Activated CD8-positive, alpha-beta T cell treated with anti-CD3 and anti-CD28 coated beads, Interleukin-2, amount 10 ng/mL, durations not matched to agents 7 days and 5 days (primary cell): ENCODE measurements around the gene PLEKHO2. TPM values are rescaled to one million over a fixed set of nuclear protein-coding genes. Genes with fewer than 3 reads are reported as not detected.
A peak's percentile ranks its signal among the peaks of the same experiment; 100 is the strongest.
"Not testable (repeated sequence)": the region's sequence is repeated elsewhere in the genome, so short reads cannot be mapped to it uniquely, and the experiment has no call there.

Experiments used
- ATAC-seq: fragments of 150-1000 bp; cut with Tn5 transposase; one replicate; pipeline ENCODE4 v1.10.0; 2021; ENCODE audit warnings: moderate library complexity
- CTCF ChIA-PET: fragments of 350-600 bp; sonication (Branson Sonifier 250); formaldehyde crosslinking; loops from one replicate; lab custom pipeline; 2021; ENCODE audit warnings: antibody characterized with exemption; lab: Charles Lee
- POLR2A ChIA-PET: fragments of 350-600 bp; sonication (Branson Sonifier 250); formaldehyde crosslinking; loops from one replicate; lab custom pipeline; 2021; ENCODE audit warnings: antibody characterized with exemption; lab: Charles Lee
- DNase-seq: peaks from one replicate; pipeline ENCODE4 v3.0.0-alpha.2; 2020
- H3K27ac Mint-ChIP-seq: one replicate; pipeline ENCODE4 v1.8.0; 2021; ENCODE audit warnings: mild to moderate bottlenecking, mixed read lengths
- H3K27me3 Mint-ChIP-seq: one replicate; pipeline ENCODE4 v1.8.0; 2021; ENCODE audit warnings: low read depth, mixed read lengths
- H3K36me3 Mint-ChIP-seq: one replicate; pipeline ENCODE4 v1.8.0; 2021; ENCODE audit warnings: low read depth, mixed read lengths
- H3K4me1 Mint-ChIP-seq: one replicate; pipeline ENCODE4 v1.8.0; 2021; ENCODE audit warnings: low read depth, mixed read lengths
- H3K4me3 Mint-ChIP-seq: one replicate; pipeline ENCODE4 v1.8.0; 2021; ENCODE audit warnings: mild to moderate bottlenecking, mixed read lengths
- H3K9me3 Mint-ChIP-seq: one replicate; pipeline ENCODE4 v1.8.0; 2022; ENCODE audit warnings: mixed read lengths; ENCODE audit not compliant: insufficient read depth
- total RNA-seq, 2 experiments: library from RNA; stranded (reverse); gene quantifications; one replicate each; pipeline ENCODE4 v1.2.3, GENCODE V29; 2021

Gene PLEKHO2
- total RNA-seq, 2 experiments from 2014 or later, result 25.8 to 26.4 TPM

DNA sequence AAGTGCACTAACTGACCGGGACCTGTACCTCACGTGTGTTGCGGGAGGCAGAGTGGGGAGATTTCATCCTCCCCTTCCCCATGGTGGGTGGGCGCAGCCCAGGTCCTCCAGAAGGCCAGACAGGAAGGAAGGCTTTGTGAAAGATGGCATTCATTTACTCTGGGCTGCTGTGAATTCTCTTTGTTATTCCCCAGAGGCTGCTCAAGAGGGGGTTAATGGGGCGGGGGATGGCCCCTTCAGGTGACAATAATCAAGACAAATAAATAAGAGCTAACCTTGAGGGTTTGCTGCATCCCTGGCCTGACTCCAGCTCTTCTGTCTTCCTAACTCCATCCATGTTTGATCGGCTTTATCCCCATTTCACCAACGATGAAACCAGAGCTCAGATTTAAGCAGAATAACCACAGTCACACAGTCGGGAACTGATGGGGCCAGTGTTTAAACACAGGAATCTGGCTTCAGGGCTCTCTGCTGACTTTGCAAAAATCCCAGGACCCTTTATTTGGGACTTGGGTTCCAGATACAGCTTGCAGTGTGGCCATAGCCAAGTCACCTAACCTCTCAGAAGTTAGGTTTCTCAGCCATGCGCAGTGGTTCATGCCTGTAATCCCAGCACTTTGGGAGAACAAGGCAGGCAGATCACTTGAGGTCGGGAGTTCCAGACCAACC is 32.8 kb upstream of the PLEKHO2 start:
- peaks cover 6% of the 10 kb centered on the region for H3K27me3 Mint-ChIP-seq
- CTCF ChIA-PET, result interaction anchor here (0.6 to 3.9 kb wide), 32 partner anchors 7 to 306 kb away, joined by 3 to 55 read pairs (median 4); partner anchors contain the start of genes ANKDD1A and PIF1
- H3K36me3 Mint-ChIP-seq, result no peaks in the 10 kb centered on the region
- no peak overlapping the region for H3K27ac Mint-ChIP-seq
- POLR2A ChIA-PET, result interaction anchor here (1.4 kb wide), 1 partner anchor 91 kb away, joined by 3 read pairs; no protein-coding TSS in a partner anchor
- DNase-seq (no peak), ATAC-seq (no peak)
- H3K4me1 Mint-ChIP-seq, result no peaks in the 10 kb centered on the region
- no peaks in the 10 kb centered on the region for H3K9me3 Mint-ChIP-seq
- H3K4me3 Mint-ChIP-seq, result no peak overlapping the region

- peak; percentile 87 for ATAC-seq
- POLR2A ChIA-PET, result interaction anchor here (0.6 to 1.4 kb wide), 2 partner anchors 92 to 498 kb away, joined by 3 read pairs; no protein-coding TSS in a partner anchor
- H3K4me3 Mint-ChIP-seq, result no peak overlapping the region
Measured at GRCh38 chr15:64809649-64810496, 31.8 kb upstream of the PLEKHO2 start.

DNA sequence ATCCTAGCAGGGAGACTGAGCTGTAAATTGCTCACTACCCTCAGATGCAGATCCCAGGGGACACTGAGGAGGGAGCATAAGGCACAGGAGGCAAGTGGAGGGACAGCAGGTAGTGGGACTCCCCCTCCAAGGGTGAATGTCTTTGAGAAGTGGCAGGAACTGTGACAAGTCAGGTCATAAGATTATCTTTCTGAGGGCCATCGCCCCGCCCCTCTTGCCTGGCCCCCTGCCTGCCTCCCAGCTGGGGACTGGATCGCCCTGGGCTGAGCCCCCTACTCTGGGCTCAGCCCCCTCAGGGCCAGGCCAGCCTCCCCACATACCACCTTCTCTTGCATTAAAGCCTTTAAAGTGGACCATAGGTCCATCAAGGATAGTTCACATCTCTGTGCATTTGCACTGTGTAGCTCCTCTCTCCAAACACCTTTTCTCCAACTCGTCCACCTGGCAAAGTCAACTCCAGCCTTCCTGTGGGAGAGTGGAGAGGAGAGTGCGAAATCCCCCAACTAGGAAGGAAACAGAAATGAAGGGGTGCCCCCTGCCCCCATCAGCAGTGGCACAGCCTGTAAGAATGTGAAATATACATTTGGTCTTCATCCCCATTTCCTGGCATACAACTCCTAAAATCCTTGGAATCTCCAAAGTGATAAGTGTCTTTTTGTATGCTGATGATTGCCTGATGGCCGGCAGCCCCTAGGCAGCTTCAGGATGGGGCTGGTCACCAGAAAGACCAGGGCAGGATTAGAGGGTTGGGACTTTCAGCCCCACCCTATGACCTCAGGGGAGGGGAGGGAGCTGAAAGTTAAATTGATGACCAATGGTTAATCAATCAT is 31.0 kb upstream of the PLEKHO2 start:
- no peak overlapping the region for H3K27ac Mint-ChIP-seq
- ATAC-seq (no peak), DNase-seq (no peak)
- no peaks in the 10 kb centered on the region for H3K4me1 Mint-ChIP-seq
- no peaks in the 10 kb centered on the region for H3K9me3 Mint-ChIP-seq
- H3K36me3 Mint-ChIP-seq, result peaks cover 3% of the 10 kb centered on the region
- peaks cover 6% of the 10 kb centered on the region for H3K27me3 Mint-ChIP-seq
- ChIA-PET POLR2A (interaction anchor here (0.6 kb wide), 1 partner anchor 499 kb away, joined by 3 read pairs; no protein-coding TSS in a partner anchor), CTCF (interaction anchor here (0.7 to 3.9 kb wide), 26 partner anchors 9 to 951 kb away, joined by 3 to 55 read pairs (median 5); partner anchors contain the start of genes ANKDD1A, PIF1 and UBAP1L)
- no peak overlapping the region for H3K4me3 Mint-ChIP-seq

More at GRCh38 chr15:64809649-64810496, 31.8 kb upstream of the PLEKHO2 start:
- H3K9me3 Mint-ChIP-seq, result no peaks in the 10 kb centered on the region
- DNase-seq, result peak; percentile 82
- H3K36me3 Mint-ChIP-seq, result no peaks in the 10 kb centered on the region
- CTCF ChIA-PET, result interaction anchor here (0.6 to 3.9 kb wide), 40 partner anchors 8 to 307 kb away, joined by 3 to 55 read pairs (median 5); partner anchors contain the start of genes ANKDD1A, PIF1 and UBAP1L
- peaks cover 6% of the 10 kb centered on the region for H3K27me3 Mint-ChIP-seq
- H3K4me1 Mint-ChIP-seq, result no peaks in the 10 kb centered on the region
- no peak overlapping the region for H3K27ac Mint-ChIP-seq

- Mint-ChIP-seq H3K4me1 (no peaks in the 10 kb centered on the region), H3K9me3 (no peaks in the 10 kb centered on the region), H3K36me3 (peaks cover 12% of the 10 kb centered on the region), H3K27me3 (peaks cover 6% of the 10 kb centered on the region), H3K4me3 (no peak overlapping the region), H3K27ac (no peak overlapping the region)
- ATAC-seq, result no peak
- ChIA-PET CTCF (no interaction called here), POLR2A (no interaction called here)
- no peak for DNase-seq
Measured at GRCh38 chr15:64813075-64813474, 28.6 kb upstream of the PLEKHO2 start.

DNA sequence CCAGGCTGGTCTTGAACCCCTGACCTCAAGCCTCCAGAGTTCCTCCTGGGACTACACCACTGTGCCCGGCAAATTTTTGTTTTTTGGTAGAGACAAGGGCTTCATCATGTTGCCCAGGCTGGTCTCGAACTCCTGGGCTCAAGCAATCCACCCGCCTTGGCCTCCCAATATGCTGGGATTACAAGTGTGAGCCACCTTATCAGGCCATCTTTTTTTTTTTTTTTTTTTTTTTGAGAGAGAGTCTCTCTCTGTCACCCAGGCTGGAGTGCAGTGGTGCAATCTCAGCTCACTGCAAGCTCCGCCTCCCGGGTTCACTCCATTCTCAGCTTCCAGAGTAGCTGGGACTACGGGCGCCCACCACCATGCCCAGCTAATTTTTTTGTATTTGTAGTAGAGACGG is 27.4 kb upstream of the PLEKHO2 start:
- H3K36me3 Mint-ChIP-seq, result peaks cover 20% of the 10 kb centered on the region
- not testable (repeated sequence) for H3K4me3 Mint-ChIP-seq, H3K27me3 Mint-ChIP-seq, DNase-seq, H3K9me3 Mint-ChIP-seq, ATAC-seq, H3K27ac Mint-ChIP-seq, H3K4me1 Mint-ChIP-seq
- CTCF ChIA-PET, result interaction anchor here (1.4 kb wide), 1 partner anchor 80 kb away, joined by 3 read pairs; no protein-coding TSS in a partner anchor
- POLR2A ChIA-PET, result interaction anchor here (0.6 kb wide), 1 partner anchor 1367 kb away, joined by 3 read pairs; no protein-coding TSS in a partner anchor

GRCh38 chr15:64814965-64815364 is 26.8 kb upstream of the PLEKHO2 start:
- H3K36me3 Mint-ChIP-seq, result peaks cover 26% of the 10 kb centered on the region

GRCh38 chr15:64816452-64816851 is 25.3 kb upstream of the PLEKHO2 start:
- no peak overlapping the region for H3K27ac Mint-ChIP-seq
- H3K4me3 Mint-ChIP-seq, result no peak overlapping the region
- POLR2A ChIA-PET, result no interaction called here
- peaks cover 2% of the 10 kb centered on the region for H3K4me1 Mint-ChIP-seq
- DNase-seq (no peak), ATAC-seq (no peak)
- H3K9me3 Mint-ChIP-seq, result no peaks in the 10 kb centered on the region
- H3K36me3 Mint-ChIP-seq, result peaks cover 38% of the 10 kb centered on the region
- no peaks in the 10 kb centered on the region for H3K27me3 Mint-ChIP-seq
- CTCF ChIA-PET, result no interaction called here

More at GRCh38 chr15:64814965-64815364, 26.8 kb upstream of the PLEKHO2 start:
- H3K4me3 Mint-ChIP-seq, H3K27ac Mint-ChIP-seq, H3K4me1 Mint-ChIP-seq, ATAC-seq, DNase-seq, H3K27me3 Mint-ChIP-seq, POLR2A ChIA-PET, H3K9me3 Mint-ChIP-seq: not testable (repeated sequence)
- CTCF ChIA-PET, result interaction anchor here (0.7 to 1.5 kb wide), 3 partner anchors 11 to 87 kb away, joined by 3 to 6 read pairs (median 3); partner anchors contain the start of gene PIF1

DNA sequence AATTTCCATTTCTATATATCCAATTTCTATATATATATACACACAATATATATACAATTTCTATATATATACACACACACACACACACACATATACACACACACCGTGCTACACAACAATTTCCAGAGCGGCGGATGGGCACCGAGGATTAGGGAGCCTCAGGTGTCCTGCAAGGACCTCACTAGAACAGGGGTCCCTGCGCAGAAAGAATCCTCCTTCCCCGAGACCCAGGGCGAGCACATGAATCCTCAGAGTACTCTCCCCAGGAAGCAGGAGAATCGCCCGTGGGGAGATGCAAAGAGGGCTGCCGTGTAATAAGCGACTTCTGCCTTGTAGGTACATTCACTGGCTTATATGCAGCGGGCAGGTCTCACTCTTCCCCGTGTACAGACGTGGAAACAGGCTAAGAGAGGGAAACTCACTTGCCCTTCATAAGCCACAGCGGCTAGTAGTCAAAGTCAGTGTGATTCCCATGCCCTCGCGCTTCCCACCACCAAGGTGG is 16.7 kb upstream of the PLEKHO2 start:
- ATAC-seq (peak; percentile 21), DNase-seq (no peak)
- Mint-ChIP-seq H3K36me3 (peaks cover 29% of the 10 kb centered on the region), H3K4me1 (peaks cover 38% of the 10 kb centered on the region), H3K4me3 (peak overlapping the region; percentile 88), H3K27ac (peak overlapping the region; percentile 92), H3K9me3 (no peaks in the 10 kb centered on the region), H3K27me3 (no peaks in the 10 kb centered on the region)
- ChIA-PET POLR2A (interaction anchor here (0.9 to 2.3 kb wide), 3 partner anchors 13 to 69 kb away, joined by 5 to 18 read pairs (median 16); no protein-coding TSS in a partner anchor), CTCF (interaction anchor here (0.7 to 3.1 kb wide), 5 partner anchors 12 to 69 kb away, joined by 4 to 48 read pairs (median 8); partner anchors contain the start of gene PLEKHO2)

GRCh38 chr15:64825431-64826294 is 16.1 kb upstream of the PLEKHO2 start, which contains the start of gene PIF1:
TSS of gene PIF1 (minus strand) at chr15:64825647. CDS start at chr15:64824335, 1,312 bp downstream.
- DNase-seq, result peak; percentile 98
- POLR2A ChIA-PET, result interaction anchor here (0.6 to 2.3 kb wide), 10 partner anchors 10 to 98 kb away, joined by 3 to 18 read pairs (median 5); no protein-coding TSS in a partner anchor
- Mint-ChIP-seq H3K4me1 (peaks cover 40% of the 10 kb centered on the region), H3K27ac (peak within 1 kb of the TSS; percentile 92), H3K9me3 (no peaks in the 10 kb centered on the region), H3K27me3 (no peaks in the 10 kb centered on the region), H3K4me3 (peak within 1 kb of the TSS; percentile 88), H3K36me3 (peaks cover 24% of the 10 kb centered on the region)
- CTCF ChIA-PET, result interaction anchor here (0.7 to 3.1 kb wide), 7 partner anchors 11 to 81 kb away, joined by 3 to 48 read pairs (median 6); partner anchors contain the start of gene PLEKHO2
- peak; percentile 94 for ATAC-seq

DNA sequence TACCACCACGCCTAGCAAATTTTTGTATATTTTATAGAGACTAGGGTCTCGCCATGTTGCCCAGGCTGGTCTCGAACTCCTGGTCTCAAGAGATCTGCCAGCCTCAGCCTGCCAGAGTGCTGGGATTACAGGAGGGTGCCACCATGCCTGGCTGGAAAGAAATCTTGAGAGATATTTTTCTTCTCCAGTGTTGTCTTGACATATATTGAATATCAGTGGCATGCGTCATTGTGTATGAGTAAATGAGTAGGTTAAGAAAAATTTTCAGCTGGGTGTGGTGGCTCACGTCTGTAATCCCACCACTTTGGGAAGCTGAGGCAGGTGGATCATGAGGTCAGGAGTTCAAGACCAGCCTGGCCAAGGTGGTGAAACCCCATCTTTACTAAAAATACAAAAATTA is 12.7 kb upstream of the PLEKHO2 start:
- ATAC-seq (no peak), DNase-seq (no peak)
- POLR2A ChIA-PET, result no interaction called here
- CTCF ChIA-PET, result no interaction called here
- Mint-ChIP-seq H3K9me3 (no peaks in the 10 kb centered on the region), H3K36me3 (peaks cover 2% of the 10 kb centered on the region), H3K27ac (no peak overlapping the region), H3K4me3 (no peak overlapping the region), H3K27me3 (no peaks in the 10 kb centered on the region), H3K4me1 (peaks cover 22% of the 10 kb centered on the region)
